ENCODE data around the gene DENND1A.

The DENND1A gene

DNA sequence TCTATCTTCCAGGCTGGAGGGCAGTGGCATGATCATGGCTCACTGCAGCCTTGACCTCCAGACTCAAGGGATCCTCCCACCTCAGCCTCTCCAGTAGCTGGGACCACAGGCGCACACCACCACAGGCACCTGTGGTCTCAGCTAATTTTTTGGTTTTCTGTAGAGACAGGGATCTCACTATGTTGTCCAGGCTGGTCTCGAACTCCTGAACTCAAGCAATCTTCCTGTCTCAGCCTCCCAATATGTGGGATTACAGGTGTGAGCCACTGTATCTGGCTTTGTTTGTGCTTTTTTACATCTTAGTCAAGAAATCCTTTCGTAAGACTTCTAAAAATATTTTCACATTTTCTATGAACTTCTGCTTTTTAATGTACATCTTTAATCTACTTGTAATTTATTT lies 116.9 kb downstream of the DENND1A start:
- DNase-seq, result no peak

DNA sequence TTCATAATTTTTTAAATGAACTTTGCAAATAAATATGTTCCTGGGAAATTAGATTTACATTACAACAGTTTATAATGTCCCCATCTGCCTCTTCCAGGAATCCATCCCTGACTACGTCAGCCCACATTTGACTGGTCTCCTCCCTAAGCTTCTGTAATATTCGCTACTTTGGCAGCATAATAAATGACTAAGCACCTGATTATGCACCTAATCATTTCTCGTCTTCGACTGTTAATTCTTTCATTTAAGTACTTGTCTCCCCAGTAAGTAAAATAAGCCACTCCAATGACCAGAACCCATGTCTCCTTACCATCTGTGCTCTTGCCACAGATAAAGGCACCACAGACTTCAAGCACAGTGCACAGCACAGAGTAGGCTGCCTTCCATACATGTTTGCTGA lies 122.7 kb downstream of the DENND1A start:
- no peak for DNase-seq

DNA sequence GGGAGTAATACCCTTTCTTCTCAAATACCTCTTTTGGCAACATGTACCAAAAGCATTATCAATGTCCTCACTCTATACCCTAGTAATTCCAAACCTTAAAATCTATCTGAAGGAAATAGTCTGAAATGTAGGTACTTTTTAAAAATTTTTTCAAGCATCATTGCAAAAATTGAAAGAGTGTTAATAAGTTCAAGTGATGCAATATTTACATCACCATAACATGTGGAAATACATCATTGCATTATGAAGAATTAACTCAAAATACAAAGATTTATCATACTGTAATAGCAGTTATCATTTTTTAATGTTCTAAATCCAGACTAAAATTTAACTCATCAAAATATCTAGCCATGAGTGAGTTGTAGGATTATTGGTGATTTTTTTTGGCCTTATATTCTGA lies 123.1 kb downstream of the DENND1A start:
- no peak for DNase-seq

DNA sequence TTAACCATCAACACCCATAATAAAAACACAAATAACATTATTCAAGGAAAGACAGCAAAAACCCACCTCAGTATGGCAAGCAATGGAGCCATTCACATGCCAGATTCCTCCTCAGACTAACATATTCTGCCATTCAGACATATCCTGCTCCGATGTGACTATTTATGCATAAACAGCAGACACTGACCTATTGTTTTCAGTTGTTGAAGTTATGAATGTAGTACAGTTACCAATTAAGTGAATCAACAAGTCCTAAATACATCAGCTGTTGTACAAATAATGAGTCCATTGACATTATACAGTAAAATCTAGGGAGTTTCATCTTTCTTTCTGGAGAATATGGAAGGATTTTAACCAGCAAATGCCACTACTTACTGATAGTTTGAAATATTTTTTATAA lies 131.7 kb downstream of the DENND1A start:
- no peak for DNase-seq

DNA sequence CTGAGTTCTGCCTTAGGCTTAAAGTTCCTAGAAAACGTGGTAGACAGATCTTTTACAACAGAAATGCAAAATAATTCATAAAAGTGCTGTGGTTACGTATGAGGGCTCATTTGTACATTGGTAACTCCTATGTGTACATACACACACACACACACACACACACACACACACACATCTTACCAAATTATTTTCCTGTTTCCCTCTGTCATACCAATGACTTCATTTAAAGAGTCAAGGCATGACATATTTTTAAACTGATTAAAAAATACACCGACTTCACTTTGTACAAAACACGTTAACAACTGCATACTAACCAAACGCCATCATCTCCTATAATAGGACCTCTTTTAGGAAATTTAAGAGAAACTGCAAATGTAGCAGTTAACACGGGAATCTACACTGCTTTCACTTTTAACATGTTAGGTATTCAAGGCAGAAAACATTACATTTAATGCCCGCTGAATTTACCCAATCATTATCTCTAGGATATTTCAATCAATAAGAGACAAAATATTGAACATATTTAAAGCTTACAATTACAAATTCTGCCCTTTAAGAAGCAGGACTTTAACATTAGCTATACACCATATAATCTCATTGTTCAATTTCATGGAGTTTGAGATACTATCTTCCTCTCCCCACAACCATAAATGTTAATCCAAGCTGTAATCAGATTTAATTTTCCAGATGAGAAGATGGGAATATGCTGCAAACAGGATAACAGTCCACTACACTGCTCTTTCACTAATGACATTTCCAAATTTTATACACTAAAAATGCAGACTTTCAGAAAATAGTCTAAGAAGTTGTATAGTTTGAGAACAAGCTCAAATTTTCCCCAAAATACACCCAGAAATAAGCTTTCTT lies 133.1 kb downstream of the DENND1A start:
- no peak for DNase-seq

DNA sequence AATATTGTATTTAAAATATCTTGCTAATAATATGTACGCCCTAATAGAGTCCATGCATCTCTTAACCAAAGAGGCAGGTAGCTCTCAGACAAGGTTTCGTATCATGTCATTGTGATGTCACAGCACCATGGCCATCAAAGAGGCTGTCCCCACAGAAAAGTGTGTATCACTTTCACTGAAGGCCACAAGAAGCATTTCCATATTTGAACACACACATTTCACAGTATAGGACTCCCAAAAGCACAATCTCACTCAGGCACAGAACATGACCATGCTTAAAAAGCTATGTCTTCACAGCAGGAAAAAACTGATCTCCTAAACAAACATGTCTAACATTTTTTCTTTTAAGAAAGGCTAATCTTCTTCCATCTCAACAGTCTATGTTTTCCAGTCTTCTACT lies 133.8 kb downstream of the DENND1A start:
- DNase-seq, result no peak

DNA sequence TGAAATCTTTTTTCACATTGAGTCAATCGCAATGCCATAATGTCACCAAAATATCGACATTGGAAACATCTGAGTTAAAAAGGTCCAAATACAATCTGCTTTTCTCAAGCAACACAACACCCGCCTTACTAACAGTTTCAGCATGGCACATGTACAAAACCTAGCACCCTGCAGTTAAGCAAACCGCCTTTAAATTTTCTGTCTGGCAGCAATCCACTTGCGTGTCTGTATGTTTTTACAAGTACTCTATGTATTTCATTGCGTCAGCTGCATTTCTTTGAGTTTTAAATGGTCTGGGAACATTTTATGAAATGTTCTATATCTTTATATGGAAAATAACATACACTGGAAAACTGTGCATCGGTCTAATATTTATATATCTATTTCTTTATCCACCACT lies 134.6 kb downstream of the DENND1A start:
- no peak for DNase-seq

DNA sequence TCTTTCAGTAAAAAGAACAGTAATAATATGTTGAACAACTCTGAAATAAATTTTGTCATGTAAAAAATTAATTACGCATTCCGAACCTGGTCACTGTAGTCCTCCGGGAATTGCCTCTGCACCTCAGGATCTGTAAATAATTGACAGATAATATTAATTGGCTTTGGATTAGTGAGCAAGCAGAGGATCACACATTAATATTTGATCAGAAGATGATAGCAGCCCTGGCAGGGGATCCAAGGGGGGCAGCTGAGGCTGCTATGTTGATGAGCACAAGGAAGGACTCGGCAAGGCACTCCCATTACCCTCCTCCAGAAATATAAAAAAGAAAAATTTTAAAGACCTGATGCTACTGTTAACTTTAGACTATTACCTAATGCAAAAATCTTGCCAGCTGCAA lies 137.4 kb downstream of the DENND1A start:
- no peak for DNase-seq

DNA sequence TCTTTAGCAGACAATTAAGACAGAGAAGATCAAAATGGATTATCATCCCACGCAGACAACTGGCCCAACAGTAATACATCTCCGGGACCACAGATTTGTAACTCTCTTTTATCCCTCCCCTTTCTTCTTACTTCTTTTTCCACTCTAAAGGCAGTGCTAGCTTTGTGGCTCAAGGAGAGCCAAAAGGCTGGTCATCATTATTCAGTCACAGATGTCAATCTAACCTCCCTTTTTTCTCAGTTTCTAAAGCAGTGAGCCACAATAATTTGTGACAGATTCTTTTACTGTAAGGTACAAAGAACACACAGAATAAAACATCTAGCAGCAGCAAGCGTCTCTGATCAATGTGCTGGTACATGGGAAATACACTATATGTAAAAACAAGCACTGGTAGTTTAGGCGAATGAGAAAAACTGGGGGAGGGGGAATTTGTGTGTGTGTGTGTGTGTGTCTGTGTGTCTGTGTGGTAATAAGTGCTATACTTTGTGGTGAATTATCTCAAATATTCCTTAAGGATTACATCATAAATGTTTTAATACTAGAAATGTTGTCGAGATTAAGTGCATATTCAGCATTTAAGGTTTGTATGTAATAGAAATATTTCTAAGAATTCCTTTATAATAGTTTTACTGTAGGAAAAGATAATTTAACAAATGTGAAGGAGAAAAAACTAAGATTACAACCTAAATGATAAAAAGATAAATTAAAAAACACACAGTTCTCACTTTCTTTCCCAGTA lies 140.2 kb downstream of the DENND1A start:
- DNase-seq, result no peak

DNA sequence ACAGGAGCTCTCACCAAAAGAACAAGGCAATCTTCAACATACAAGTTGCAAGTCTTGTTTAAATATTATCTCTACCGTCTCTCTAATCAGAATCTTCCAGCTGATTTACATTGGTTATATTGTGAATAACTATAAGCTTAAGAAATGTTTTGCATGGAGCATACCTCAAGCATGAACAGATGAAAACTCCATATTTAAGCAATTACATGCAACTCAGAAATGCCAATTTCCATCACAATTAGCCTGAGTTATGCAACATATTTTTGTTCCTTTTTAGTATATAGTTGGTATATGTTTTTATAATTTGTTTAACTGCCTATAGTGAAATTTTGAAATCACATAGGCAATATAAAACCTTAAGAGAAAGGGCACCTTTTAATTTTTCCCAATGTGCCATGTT lies 142.5 kb downstream of the DENND1A start:
- no peak for DNase-seq

DNA sequence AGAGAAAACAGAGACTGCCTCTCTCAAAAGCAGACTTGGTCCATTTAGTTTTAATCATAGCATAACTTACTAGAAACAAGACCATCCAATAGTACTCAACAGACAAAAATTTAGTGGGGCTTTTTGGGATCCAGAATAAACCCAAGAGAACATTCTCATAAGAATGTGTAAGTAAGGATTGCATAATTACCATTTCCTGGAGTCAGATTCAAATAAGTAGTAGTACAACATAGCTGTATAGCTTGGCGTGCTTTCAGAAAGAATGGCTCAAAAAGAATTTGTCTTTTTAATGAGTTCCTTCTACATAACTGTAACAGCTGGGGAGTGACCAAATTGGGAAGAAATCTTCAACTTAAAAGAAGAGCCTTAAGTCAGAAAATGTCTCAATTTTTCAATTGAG lies 145.4 kb downstream of the DENND1A start:
- no peak for DNase-seq

DNA sequence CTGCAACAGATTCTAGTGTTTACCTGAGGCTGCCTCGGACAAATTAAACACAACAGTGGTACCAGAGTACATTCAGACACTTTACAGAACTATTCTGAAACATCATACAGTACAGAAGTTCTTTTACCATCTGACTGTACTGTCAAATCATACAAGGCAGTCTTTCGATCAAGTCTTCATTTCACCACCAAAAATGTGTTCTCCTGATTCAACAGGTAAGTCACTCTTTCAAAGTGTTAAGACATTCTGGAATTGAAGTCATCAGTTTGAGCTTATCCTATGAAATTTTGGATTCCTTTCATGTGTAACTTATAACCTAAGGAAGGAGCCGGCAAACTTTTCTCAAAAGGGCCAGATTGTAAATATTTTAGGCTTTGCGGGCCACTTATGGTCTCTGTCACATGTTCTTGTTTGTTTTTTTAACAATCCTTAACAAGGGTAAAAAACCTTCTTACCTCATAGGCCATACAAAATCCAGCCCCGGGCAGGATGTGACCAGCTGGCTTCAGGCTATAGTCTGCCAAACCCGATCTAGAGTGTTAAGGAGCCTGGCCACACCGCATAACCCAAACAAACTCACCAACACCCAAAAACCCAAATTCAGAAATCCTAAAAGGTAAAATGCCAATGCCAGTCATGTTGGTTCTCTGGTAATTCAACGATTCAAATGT lies 151.6 kb downstream of the DENND1A start:
- DNase-seq, result no peak

DNA sequence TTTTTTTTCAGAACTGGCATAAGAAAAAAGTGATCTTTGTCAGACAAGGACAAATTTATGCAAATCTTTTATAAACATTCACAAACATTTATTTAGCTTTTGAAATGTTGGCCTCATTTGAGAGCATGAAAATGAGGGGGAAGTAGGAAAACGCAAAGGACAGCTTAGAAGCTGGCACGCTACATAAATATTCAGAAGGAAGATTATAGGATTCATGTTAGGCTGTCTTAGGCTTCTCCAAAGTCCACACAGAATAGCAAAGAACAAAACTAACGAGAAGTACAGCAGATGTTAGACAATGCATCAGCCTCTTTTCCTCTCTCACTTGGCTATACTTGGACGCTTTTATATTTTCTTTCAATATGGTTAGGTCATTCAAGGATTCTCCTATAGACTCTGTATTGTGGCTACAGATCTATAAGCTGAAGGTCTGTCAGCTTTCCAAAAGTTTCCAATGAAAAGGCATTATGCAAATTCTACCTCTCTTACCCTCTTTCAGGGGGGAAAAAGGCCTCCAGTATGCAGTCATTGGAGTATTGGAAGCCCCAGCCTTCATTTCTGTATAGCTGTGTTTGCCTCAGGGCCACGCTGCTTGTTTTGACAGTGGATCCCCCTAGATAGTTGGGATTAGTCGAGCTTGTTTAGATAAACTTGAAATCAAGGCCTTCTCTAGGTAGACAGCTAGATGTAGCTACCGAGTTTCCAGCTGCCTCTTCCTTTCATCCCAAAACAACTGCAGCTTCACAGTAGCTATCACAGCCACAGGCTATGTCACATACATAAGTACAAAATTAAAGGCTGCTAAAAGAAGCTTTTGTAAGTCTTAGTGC lies 153.0 kb downstream of the DENND1A start:
- no peak for DNase-seq

DNA sequence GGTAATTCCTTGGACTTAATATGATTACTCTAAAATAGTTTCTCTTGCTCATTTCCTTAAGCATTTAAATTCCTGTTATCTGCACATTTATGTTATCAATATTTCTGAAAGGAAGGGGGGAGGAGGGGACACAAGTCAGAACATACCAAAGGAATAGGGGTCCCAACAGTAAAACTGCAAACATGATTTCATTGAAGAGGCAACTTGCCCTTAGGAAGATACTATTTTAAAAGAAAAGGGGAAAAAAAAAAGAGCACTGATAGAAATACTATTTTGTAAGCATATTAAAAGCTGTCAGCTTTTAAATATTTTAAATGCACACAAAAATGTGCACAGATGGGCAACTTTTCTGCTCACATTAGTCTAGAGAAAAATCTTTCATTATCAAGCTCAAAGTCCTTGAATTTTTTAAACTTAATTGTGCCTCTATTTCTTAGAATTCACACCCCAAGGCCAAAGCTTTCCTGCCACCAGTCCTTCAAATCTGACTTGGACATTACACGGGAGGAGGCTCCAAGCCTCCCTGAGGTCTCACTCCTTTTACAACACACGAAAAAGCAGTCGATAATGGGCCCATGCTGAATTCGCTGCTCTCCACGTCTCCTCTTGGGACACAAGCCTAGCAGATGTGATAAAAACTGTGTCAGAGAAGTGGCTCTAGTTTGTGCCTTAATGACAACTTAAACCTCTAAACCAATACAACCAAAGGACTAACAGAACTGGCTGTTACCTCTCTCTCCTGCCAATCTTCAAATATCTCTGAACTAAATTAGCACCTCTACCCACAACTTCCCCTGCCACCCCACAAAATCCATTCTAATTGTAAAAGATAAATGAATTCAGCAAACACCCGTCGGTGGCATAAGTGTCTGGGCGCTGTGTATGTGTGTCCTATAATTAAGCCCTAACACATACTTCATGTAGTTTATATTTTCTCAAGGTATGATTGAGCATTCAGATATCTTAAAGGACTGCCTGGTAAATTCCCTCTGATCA lies 154.3 kb downstream of the DENND1A start:
- no peak for DNase-seq

DNA sequence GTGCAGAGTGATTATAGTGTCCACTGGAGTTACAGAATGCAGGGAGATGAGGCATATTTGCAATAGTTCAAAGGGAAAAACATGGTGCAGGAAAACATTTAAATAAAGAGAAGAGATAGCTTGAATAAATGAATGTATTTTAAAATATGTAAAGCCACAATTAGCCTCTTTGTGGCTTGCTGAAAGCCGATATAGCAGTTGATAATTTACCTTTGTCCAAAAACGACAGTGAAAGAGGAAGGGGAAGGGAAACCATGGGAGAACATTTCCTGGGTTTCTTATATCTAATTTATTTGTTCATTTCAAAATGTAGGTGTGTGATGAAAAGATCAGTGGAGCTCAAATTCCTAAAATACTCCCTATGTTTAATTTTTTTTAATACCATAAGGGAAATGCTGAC lies 156.1 kb downstream of the DENND1A start:
- no peak for DNase-seq

DNA sequence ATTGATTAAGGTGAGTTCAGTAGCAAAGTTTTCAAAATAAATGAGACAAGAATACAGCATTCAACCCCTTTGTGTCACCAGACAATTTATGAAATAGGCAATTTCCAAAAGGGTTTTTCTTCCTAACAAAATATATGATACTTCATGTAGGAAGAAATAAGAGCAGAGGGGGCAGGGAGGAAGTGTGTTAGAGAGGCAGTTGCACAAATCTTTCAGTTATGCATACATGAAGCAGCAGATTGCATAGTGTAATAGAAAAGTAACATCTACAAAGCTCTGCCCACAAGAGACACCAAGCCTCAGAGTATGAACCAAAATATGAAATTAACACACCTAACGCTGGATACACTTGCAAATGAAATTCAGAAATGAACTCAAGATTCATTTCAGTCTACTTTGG lies 157.0 kb downstream of the DENND1A start:
- DNase-seq, result no peak

DNA sequence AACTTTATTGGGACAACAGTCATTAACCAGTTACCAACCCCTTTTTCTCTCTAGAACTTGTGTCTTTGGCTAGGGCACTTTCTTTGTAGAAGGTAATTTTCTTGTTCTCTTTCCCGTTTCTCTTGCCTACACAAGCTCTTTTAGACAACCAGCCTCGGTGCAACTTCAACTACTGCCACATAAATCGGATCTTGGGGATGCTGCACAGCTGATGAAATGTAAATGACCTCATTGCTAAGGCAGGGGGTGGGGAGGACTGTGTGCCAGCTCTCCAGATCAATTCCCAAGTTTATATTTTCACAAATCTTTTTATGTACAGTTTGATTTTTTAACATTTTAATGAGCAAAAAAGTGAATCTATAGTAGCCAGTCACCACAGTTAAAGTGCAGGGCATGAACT lies 157.6 kb downstream of the DENND1A start:
- no peak for DNase-seq

DNA sequence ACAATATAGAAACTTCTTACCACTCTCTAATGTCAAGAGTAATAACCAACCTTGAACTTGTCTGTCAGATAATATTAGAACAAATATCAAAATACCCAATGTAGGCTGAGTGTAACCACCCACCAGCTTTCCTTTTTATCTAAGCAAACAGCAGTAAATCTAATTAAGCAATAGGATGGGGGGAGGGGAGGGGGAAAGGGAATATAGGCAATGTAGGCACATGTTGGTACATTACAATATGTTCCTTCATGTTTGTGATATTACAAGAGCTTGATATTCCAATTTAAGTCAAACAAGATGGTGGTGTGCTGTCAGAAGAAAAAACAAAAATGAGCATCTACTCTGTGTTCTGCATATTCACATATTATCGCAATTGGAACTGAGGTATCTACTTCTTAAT lies 158.2 kb downstream of the DENND1A start:
- no peak for DNase-seq

DNA sequence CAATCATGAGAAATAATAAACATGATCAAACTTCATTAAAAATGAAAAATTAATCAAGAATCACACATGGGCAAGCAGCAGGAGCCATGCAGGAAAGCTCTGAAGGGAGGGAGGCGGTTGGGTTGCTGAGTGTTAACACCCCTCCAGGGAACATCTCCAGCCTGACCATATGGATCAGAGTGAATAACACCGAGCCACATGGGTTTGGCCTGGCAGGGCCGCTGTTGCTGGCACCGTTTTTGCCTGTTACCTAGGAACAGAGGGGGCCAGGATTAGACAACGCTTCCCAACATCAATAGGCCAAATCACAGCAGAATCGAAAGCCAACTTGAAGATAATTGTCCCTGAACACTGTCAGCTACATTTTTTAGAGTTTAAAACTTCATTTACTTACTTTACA lies 160.2 kb downstream of the DENND1A start:
- DNase-seq, result no peak

DNA sequence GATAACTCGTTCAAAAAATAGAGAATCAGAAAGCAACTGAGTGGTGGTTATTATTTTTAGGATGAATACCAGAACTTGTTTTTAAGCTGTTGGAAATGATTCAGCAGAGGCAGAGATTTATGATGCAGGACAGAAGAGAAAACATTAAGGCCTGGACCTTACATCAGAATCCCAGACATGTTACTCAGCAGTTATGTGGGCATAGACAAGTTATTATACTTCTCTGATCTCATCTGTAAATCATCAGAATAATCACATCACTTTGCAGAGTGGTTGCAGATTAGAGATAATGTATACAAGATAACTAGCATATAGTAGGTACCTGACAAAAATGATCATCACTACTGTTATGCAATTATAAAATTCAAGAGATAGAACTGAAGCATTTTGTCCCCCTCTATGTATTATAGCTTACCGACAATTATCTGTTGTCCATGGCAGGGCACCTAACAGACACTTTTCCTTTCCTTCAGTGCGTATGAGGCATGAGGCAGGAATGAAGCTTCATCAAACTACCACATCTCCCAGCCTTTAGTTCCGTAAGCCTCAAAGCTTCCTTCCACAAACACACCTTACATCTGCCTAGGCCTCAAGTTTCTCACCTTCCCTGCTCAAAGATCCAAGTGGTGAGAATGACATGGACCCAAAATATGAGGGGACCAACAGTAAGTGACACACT lies 165.9 kb downstream of the DENND1A start:
- DNase-seq, result no peak

Measured in activated CD8-positive, alpha-beta memory T cell treated with anti-CD3 and anti-CD28 coated beads for 24 hours (primary cell).